Activated naive CD8-positive, alpha-beta T cell treated with anti-CD3 and anti-CD28 coated beads, Interleukin-2, amount 10 ng/mL, durations not matched to agents 7 days and 5 days (primary cell): Measurements from ENCODE around the gene SINHCAF. TPM values are rescaled to one million over a fixed set of nuclear protein-coding genes. Genes with fewer than 3 reads are reported as not detected.

ENCODE experiments used
- ATAC-seq: fragments of 150-1000 bp; cut with Tn5 transposase; one replicate; pipeline ENCODE4 v1.10.0; 2021; ENCODE audit warnings: low read depth, moderate library complexity
- POLR2A ChIA-PET: fragments of 350-600 bp; sonication (Branson Sonifier 250); formaldehyde crosslinking; loops from one replicate; lab custom pipeline; 2021; ENCODE audit warnings: antibody characterized with exemption; lab: Charles Lee
- DNase-seq: peaks from one replicate; pipeline ENCODE4 v3.0.0; 2021
- H3K27ac Mint-ChIP-seq: one replicate; pipeline ENCODE4 v1.8.0; 2022; ENCODE audit warnings: mild to moderate bottlenecking, mixed read lengths
- H3K27me3 Mint-ChIP-seq: one replicate; pipeline ENCODE4 v1.8.0; 2022; ENCODE audit warnings: mild to moderate bottlenecking, moderate library complexity, mixed read lengths
- H3K36me3 Mint-ChIP-seq: one replicate; pipeline ENCODE4 v1.8.0; 2021; ENCODE audit warnings: mild to moderate bottlenecking, mixed read lengths
- H3K4me1 Mint-ChIP-seq: one replicate; pipeline ENCODE4 v1.8.0; 2021; ENCODE audit warnings: mixed read lengths
- H3K4me3 Mint-ChIP-seq: one replicate; pipeline ENCODE4 v1.8.0; 2022; ENCODE audit warnings: mild to moderate bottlenecking, moderate library complexity, mixed read lengths
- H3K9me3 Mint-ChIP-seq: one replicate; pipeline ENCODE4 v1.8.0; 2021; ENCODE audit warnings: mixed read lengths
- total RNA-seq, 2 experiments: library from RNA; stranded (reverse); gene quantifications; one replicate each; pipeline ENCODE4 v1.2.3, GENCODE V29; 2021

SINHCAF gene
- total RNA-seq, 2 experiments from 2014 or later, result 74.7 to 86.3 TPM

DNA sequence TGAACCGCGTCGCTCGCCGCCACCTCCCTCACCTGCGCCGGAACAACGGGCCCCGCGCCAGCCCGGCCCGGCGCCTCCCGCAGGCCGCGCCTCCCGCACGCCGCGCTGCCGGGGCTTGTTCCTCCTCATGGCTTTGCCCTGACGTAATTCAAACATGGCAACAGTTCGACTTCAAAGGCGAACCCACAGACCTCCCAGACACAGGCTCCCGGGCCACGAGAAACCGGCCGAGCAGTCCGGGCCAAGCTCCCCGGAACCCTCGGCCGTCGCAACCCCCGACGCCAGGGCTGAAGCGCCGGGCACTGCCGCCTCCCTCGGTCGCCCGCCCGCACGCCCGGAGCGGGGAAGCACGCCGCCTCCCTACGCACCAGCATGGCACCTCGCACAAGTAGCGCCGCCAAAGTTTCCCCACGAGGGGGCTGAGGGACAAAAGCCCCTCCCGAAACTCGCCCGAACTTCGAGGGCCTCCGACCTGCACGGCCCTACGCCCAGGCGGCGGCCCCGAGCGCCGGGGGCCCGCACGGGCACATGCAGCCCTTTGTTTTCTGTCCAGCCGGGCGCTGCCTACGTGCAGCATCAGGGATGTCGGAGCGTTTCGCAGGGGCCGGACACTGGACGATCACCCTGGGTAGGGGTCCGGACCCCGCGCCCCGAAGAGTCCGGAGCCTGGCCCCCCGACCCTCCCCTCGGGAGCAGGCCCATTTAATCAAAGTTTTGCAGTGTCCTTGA, 1.7 kb downstream of the SINHCAF start:
- peak overlapping the region; percentile 98 for H3K27ac Mint-ChIP-seq
- H3K4me1 Mint-ChIP-seq, result peaks cover 40% of the 10 kb centered on the region
- H3K4me3 Mint-ChIP-seq, result peak overlapping the region; percentile 87
- H3K9me3 Mint-ChIP-seq, result no peaks in the 10 kb centered on the region
- peaks cover 2% of the 10 kb centered on the region for H3K27me3 Mint-ChIP-seq
- H3K36me3 Mint-ChIP-seq, result peaks cover 7% of the 10 kb centered on the region
- ATAC-seq (peak; percentile 66), DNase-seq (peak; percentile 83)
- POLR2A ChIA-PET, result interaction anchor here (2.3 kb wide), 1 partner anchor 38 kb away, joined by 12 read pairs; no protein-coding TSS in a partner anchor

GRCh38 chr12:31323391-31324115, 2.4 kb downstream of the SINHCAF start:
- POLR2A ChIA-PET, result interaction anchor here (0.7 to 2.3 kb wide), 2 partner anchors 25 to 39 kb away, joined by 3 to 12 read pairs; no protein-coding TSS in a partner anchor
- Mint-ChIP-seq H3K9me3 (no peaks in the 10 kb centered on the region), H3K4me1 (peaks cover 45% of the 10 kb centered on the region), H3K36me3 (peaks cover 7% of the 10 kb centered on the region), H3K27me3 (peaks cover 2% of the 10 kb centered on the region), H3K4me3 (peak overlapping the region; percentile 87), H3K27ac (peak overlapping the region; percentile 98)
- no peak for DNase-seq
- peak; percentile 21 for ATAC-seq

GRCh38 chr12:31322801-31323207, 3.1 kb downstream of the SINHCAF start:
- POLR2A ChIA-PET, result interaction anchor here (0.7 to 2.3 kb wide), 2 partner anchors 24 to 40 kb away, joined by 3 to 12 read pairs; no protein-coding TSS in a partner anchor
- Mint-ChIP-seq H3K36me3 (peaks cover 7% of the 10 kb centered on the region), H3K27me3 (peaks cover 2% of the 10 kb centered on the region), H3K4me1 (peaks cover 50% of the 10 kb centered on the region), H3K27ac (peak overlapping the region; percentile 98), H3K9me3 (no peaks in the 10 kb centered on the region), H3K4me3 (peak overlapping the region; percentile 87)
- DNase-seq, result no peak
- no peak for ATAC-seq

DNA sequence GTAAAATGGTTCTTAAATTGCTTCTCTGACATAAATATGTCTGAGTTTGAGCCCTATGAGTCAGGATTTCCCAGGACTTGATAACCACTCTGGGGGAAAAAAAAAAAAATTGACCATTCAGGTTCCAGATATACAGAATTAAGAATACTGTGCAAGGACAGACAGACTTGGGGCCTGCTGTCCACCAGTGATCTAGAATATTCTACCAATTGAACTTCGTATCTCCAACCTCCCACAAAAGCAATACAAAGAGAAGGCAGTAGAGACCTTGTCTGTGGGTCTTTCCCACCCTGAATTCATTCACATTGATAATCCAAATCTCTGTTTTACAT, 4.1 kb downstream of the SINHCAF start:
- Mint-ChIP-seq H3K9me3 (no peaks in the 10 kb centered on the region), H3K36me3 (peaks cover 7% of the 10 kb centered on the region), H3K27ac (peak overlapping the region; percentile 59), H3K27me3 (no peaks in the 10 kb centered on the region), H3K4me1 (peaks cover 56% of the 10 kb centered on the region), H3K4me3 (peak overlapping the region; percentile 37)
- DNase-seq (no peak), ATAC-seq (no peak)
- POLR2A ChIA-PET, result no interaction called here

DNA sequence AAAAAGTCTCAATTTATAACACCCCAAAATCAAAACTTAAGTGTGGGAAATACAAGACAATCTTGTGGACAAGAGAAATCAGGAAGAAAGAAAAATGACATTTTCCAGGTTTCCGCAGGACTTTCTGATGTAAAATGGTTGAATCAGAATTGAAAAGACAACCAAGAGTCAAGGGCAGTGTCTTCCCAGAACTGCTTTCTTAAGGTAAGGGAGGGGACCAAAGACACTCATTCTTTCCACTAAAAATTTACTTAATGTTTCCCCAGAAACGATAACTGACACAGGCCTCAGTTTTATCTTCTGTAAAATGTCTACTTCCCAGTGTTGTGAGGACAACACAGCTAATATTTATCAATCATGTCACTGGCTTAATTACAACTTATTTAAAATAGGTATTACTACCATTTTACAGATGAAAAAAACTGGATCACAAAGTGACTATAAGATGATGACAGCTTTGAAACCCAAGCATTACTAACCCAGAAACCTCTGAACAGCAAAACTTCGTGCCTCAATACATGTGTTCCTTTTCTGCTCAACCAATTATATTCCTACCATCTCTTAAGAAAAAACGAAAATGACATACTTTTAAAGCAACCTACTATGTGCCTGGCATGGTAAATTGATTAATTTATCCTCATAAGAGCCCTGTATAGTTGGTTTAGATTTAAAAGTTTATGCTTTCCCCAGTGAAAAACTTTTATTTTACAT, 4.6 kb downstream of the SINHCAF start:
- POLR2A ChIA-PET, result no interaction called here
- peaks cover 56% of the 10 kb centered on the region for H3K4me1 Mint-ChIP-seq
- no peak for ATAC-seq

DNA sequence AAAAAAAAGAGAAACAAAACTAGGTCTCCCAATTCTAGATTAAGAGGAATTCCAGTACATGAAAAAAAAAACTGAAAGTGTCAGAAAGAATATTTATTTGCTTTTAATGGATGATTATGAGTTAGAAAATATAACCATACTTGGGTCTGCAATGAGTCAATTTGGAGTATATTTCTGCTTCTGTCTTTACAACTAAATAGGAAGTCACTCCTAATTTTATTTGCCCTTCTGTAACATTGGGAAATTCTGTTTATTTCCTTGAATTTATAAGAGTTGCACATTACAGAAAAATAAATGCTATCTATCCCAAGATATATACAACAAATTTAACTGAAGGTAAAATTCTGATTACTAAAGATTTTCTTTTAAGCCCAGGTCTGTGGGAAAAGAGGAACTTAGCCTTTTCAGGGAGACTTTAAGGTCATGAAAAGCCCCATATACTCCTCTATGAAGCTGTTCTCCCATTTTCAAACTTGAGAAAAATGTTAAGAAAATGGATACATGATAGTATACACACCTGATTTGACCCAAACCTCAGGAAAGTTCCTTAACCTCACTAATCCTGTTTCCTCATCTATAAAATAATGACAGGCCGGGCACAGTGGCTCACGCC, 7.2 kb downstream of the SINHCAF start:
- DNase-seq (no peak), ATAC-seq (no peak)
- Mint-ChIP-seq H3K27ac (peak overlapping the region; percentile 83), H3K36me3 (peaks cover 15% of the 10 kb centered on the region), H3K4me3 (peak overlapping the region; percentile 84), H3K4me1 (peaks cover 64% of the 10 kb centered on the region), H3K9me3 (no peaks in the 10 kb centered on the region), H3K27me3 (no peaks in the 10 kb centered on the region)
- POLR2A ChIA-PET, result no interaction called here

More for the DNA sequence above, 4.6 kb downstream of the SINHCAF start:
- Mint-ChIP-seq H3K9me3 (no peaks in the 10 kb centered on the region), H3K27ac (peak overlapping the region; percentile 59), H3K4me3 (peak overlapping the region; percentile 37), H3K27me3 (no peaks in the 10 kb centered on the region), H3K36me3 (peaks cover 7% of the 10 kb centered on the region)
- DNase-seq, result no peak

GRCh38 chr12:31317471-31318395, 8.2 kb downstream of the SINHCAF start:
- Mint-ChIP-seq H3K27me3 (no peaks in the 10 kb centered on the region), H3K4me3 (peak overlapping the region; percentile 84), H3K4me1 (peaks cover 57% of the 10 kb centered on the region), H3K36me3 (peaks cover 18% of the 10 kb centered on the region), H3K27ac (peak overlapping the region; percentile 83), H3K9me3 (no peaks in the 10 kb centered on the region)
- DNase-seq (no peak), ATAC-seq (peak; percentile 61)
- POLR2A ChIA-PET, result interaction anchor here (1.2 to 2.4 kb wide), 2 partner anchors 8 to 45 kb away, joined by 6 to 21 read pairs; partner anchors contain the start of gene SINHCAF

DNA sequence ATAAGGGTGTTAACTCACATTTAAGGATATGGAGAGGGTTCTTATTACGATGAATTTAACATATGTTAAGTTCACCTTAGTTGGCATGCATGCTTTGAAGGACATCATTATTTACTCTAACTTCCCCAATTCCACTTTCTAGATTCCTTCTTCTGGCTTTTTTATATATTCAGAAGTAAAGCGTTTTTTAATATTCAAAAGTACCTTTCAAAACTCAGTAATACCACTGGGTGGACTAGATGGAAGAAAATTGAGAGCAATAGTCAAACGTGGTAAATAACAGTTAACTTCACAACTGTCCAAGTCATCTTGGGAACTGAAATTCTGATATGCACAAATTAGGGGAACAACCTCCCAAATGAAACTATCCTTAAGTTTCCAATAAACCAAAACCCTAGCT, 9.1 kb downstream of the SINHCAF start:
- DNase-seq (no peak), ATAC-seq (no peak)
- Mint-ChIP-seq H3K9me3 (peaks cover 1% of the 10 kb centered on the region), H3K27ac (peak overlapping the region; percentile 83), H3K36me3 (peaks cover 26% of the 10 kb centered on the region), H3K4me1 (peaks cover 54% of the 10 kb centered on the region), H3K4me3 (peak overlapping the region; percentile 84), H3K27me3 (no peaks in the 10 kb centered on the region)
- POLR2A ChIA-PET, result interaction anchor here (1.2 to 2.4 kb wide), 2 partner anchors 9 to 46 kb away, joined by 6 to 21 read pairs; partner anchors contain the start of gene SINHCAF

DNA sequence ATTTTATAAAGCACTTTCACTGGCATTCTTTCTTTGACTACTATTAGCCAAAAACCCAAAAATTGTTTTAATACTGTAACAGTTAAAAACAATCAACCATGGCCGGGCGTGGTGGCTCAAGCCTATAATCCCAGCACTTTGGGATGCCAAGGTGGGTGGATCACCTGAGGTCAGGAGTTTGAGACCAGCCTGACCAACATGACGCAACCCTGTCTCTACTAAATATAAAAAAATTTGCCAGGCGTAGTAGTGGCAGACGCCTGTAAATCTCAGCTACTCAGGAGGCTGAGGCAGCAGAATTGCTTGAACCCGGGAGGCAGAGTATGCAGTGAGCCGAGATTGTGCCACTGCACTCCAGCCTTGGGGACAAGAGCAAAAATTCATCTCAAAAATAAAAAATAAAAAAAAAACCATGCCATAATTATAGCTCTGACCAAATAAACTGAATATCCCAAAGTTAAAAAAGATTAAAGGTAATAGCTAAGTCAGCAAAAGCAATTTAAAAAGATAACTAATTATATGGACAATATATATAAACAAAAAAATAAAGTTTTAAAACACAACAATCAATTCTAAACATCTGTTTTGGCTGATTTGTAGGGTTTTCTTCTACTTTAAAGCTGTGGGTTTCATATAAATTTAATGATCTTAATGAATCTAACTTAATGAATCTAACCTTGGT, 10.0 kb downstream of the SINHCAF start:
- peaks cover 44% of the 10 kb centered on the region for H3K4me1 Mint-ChIP-seq
- H3K36me3 Mint-ChIP-seq, result peaks cover 34% of the 10 kb centered on the region
- H3K9me3 Mint-ChIP-seq, result peaks cover 4% of the 10 kb centered on the region
- ATAC-seq (no peak), DNase-seq (no peak)
- H3K27me3 Mint-ChIP-seq, result no peaks in the 10 kb centered on the region
- POLR2A ChIA-PET, result interaction anchor here (2.4 kb wide), 1 partner anchor 10 kb away, joined by 21 read pairs; the partner anchor contains the start of gene SINHCAF
- H3K4me3 Mint-ChIP-seq, result no peak overlapping the region
- no peak overlapping the region for H3K27ac Mint-ChIP-seq

GRCh38 chr12:31315044-31315715, 10.8 kb downstream of the SINHCAF start:
- no peak for DNase-seq
- ATAC-seq, result no peak
- Mint-ChIP-seq H3K9me3 (peaks cover 8% of the 10 kb centered on the region), H3K27me3 (no peaks in the 10 kb centered on the region), H3K4me3 (no peak overlapping the region), H3K4me1 (peaks cover 38% of the 10 kb centered on the region), H3K27ac (no peak overlapping the region), H3K36me3 (peaks cover 41% of the 10 kb centered on the region)
- POLR2A ChIA-PET, result interaction anchor here (0.6 kb wide), 1 partner anchor 379 kb away, joined by 4 read pairs; no protein-coding TSS in a partner anchor

DNA sequence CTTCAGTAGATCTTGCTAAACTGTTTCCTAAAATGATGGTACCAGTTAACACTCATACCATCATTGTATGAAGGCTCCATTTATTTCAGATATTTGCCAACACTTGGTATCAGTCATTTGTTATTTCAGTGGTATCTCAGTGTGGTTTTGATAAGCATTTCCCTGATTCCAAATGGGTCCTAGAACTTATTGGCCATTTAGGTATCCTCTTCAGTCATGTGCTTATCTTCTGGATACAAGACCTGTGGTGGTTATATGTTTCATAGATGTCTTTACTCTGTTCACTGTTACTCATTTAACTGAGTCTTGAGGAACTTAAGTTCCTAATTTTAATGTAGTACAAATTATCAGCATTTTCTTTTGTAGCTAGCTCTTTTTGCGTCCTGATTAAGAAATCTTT, 13.5 kb downstream of the SINHCAF start:
- POLR2A ChIA-PET, result no interaction called here

More for the DNA sequence above, 13.5 kb downstream of the SINHCAF start:
- Mint-ChIP-seq H3K27ac (no peak overlapping the region), H3K36me3 (peaks cover 48% of the 10 kb centered on the region), H3K4me1 (peaks cover 20% of the 10 kb centered on the region), H3K4me3 (no peak overlapping the region), H3K9me3 (peaks cover 8% of the 10 kb centered on the region), H3K27me3 (no peaks in the 10 kb centered on the region)
- ATAC-seq, result no peak
- no peak for DNase-seq
